ENCODE results near the gene KIF9.
"Not testable (repeated sequence)": the region's sequence is repeated elsewhere in the genome, so short reads cannot be mapped to it uniquely, and the experiment has no call there.

The KIF9 gene

DNA sequence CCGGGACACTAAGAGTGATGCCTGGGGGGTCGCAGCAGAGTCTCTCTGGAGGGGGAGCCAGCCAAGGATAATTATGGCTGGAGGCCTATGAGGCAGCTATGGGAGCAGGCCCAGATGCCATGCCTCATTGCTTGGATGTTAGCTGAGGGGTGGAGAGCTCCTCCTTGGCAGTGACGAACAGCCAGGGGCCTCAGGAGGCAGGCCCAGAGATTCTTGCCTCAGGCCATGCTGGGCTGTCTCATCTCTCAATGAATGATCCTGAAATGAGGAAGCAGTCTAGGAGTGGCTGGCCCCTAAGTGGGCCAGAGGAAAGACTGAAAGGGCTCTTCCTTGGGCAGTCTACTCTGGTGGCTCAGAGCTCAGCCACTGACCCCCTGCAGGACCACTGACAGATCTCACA, 21.3 kb downstream of the KIF9 start:
- Histone ChIP-seq H4K20me1 (ENCODE audit: insufficient read depth, low read length) (no peaks in the 10 kb centered on the region), H2AFZ (ENCODE audit: low read depth, low read length) (no peak overlapping the region), H3K4me2 (ENCODE audit: insufficient read depth, low read length) (no peak overlapping the region)

DNA sequence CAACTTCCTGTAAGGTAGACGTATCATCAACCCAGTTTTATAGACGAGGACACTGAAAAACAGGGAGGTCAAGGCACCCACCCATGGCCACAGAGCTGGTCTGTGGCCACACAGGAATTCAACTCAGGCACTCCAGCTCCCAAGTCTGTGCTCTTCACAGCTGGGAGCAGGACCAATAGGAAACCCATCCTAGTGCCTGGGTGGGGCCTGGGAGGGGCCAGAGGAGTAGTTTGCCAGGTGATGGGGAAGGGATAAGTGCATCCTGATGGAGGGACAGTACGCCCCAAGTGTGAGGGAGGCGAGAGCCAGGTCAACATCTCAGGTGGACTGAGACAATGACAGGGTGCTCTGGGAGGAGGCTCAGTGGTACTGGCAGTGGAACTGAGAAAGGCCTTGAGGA, 22.0 kb downstream of the KIF9 start:
- H3K36me3 ChIP-seq (ENCODE audit: insufficient read depth, low read length): no peaks in the 10 kb centered on the region
- no peaks in the 10 kb centered on the region for H3K79me2 ChIP-seq (ENCODE audit: insufficient read depth, low read length)
- H3K4me1 ChIP-seq (ENCODE audit: insufficient read depth, low read length): peaks cover under 1% of the 10 kb centered on the region; the same call in 1 of the 2 replicates
- ATAC-seq (ENCODE audit: insufficient read depth, low read depth): no peak
- H2AFZ ChIP-seq (ENCODE audit: low read depth, low read length): no peak overlapping the region
- no peak overlapping the region for H3K9ac ChIP-seq (ENCODE audit: low read depth, low read length)
- H3K27ac ChIP-seq (ENCODE audit: low read length): no peak overlapping the region
- no peaks in the 10 kb centered on the region for H4K20me1 ChIP-seq (ENCODE audit: insufficient read depth, low read length)
- no peaks in the 10 kb centered on the region for H3K27me3 ChIP-seq (ENCODE audit: insufficient read depth, low read length, poor library complexity)
- DNase-seq: no peak
- no peak for TF ChIP-seq CTCF (IDR thresholded peaks at IDR 0.05; ENCODE audit: borderline replicate concordance, extremely low read depth, low read length, poor library complexity, severe bottlenecking)
- no peak for TF ChIP-seq EZH2 (IDR thresholded peaks at IDR 0.05; ENCODE audit: borderline replicate concordance, low read depth, low read length, severe bottlenecking)
- no peak overlapping the region for H3K4me2 ChIP-seq (ENCODE audit: insufficient read depth, low read length)
- no peaks in the 10 kb centered on the region for H3K9me3 ChIP-seq (ENCODE audit: insufficient read depth, low read length, severe bottlenecking)
- H3K4me3 ChIP-seq (ENCODE audit: low read depth in 1 of 2, low read length in 2 of 2): no peak overlapping the region

More for the DNA sequence above, 21.3 kb downstream of the KIF9 start:
- Histone ChIP-seq H3K36me3 (ENCODE audit: insufficient read depth, low read length) (no peaks in the 10 kb centered on the region), H3K4me1 (ENCODE audit: insufficient read depth, low read length) (peaks cover 7% of the 10 kb centered on the region), H3K27ac (ENCODE audit: low read length) (no peak overlapping the region), H3K9ac (ENCODE audit: low read depth, low read length) (no peak overlapping the region), H3K27me3 (ENCODE audit: insufficient read depth, low read length, poor library complexity) (no peaks in the 10 kb centered on the region), H3K4me3 (ENCODE audit: low read depth in 1 of 2, low read length in 2 of 2) (no peak overlapping the region), H3K79me2 (ENCODE audit: insufficient read depth, low read length) (no peaks in the 10 kb centered on the region), H3K9me3 (ENCODE audit: insufficient read depth, low read length, severe bottlenecking) (no peaks in the 10 kb centered on the region)
- DNase-seq: no peak
- TF ChIP-seq CTCF (IDR thresholded peaks at IDR 0.05; ENCODE audit: borderline replicate concordance, extremely low read depth, low read length, poor library complexity, severe bottlenecking): no peak
- no peak for TF ChIP-seq EZH2 (IDR thresholded peaks at IDR 0.05; ENCODE audit: borderline replicate concordance, low read depth, low read length, severe bottlenecking)
- no peak for ATAC-seq (ENCODE audit: insufficient read depth, low read depth)

- TF ChIP-seq CTCF (IDR thresholded peaks at IDR 0.05; ENCODE audit: borderline replicate concordance, extremely low read depth, low read length, poor library complexity, severe bottlenecking): no peak
- no peak for TF ChIP-seq EZH2 (IDR thresholded peaks at IDR 0.05; ENCODE audit: borderline replicate concordance, low read depth, low read length, severe bottlenecking)
- H3K9ac ChIP-seq (ENCODE audit: low read depth, low read length): no peak overlapping the region
Measured at GRCh38 chr3:47259114-47259513, 23.5 kb downstream of the KIF9 start.

DNA sequence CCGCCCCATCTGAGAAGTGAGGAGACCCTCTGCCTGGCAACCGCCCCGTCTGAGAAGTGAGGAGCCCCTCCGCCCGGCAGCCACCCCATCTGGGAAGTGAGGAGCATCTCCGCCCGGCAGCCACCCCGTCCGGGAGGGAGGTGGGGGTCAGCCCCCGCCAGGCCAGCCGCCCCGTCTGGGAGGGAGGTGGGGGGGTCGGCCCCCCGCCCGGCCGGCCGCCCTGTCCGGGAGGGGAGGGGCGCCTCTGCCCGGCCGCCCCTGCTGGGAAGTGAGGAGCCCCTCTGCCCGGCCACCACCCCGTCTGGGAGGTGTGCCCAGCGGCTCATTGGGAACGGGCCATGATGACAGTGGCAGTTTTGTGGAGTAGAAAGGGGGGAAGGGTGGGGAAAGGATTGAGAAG, 26.3 kb downstream of the KIF9 start:
- H3K9ac ChIP-seq (ENCODE audit: low read depth, low read length); H3K27me3 ChIP-seq (ENCODE audit: insufficient read depth, low read length, poor library complexity); H3K9me3 ChIP-seq (ENCODE audit: insufficient read depth, low read length, severe bottlenecking); H3K4me1 ChIP-seq (ENCODE audit: insufficient read depth, low read length); H3K4me2 ChIP-seq (ENCODE audit: insufficient read depth, low read length); DNase-seq; H3K36me3 ChIP-seq (ENCODE audit: insufficient read depth, low read length); H2AFZ ChIP-seq (ENCODE audit: low read depth, low read length); H3K79me2 ChIP-seq (ENCODE audit: insufficient read depth, low read length); H3K4me3 ChIP-seq (ENCODE audit: low read depth in 1 of 2, low read length in 2 of 2); ATAC-seq (ENCODE audit: insufficient read depth, low read depth); H3K27ac ChIP-seq (ENCODE audit: low read length); H4K20me1 ChIP-seq (ENCODE audit: insufficient read depth, low read length): not testable (repeated sequence)

More at GRCh38 chr3:47259114-47259513, 23.5 kb downstream of the KIF9 start:
- H4K20me1 ChIP-seq (ENCODE audit: insufficient read depth, low read length): no peaks in the 10 kb centered on the region
- H3K4me1 ChIP-seq (ENCODE audit: insufficient read depth, low read length): no peaks in the 10 kb centered on the region
- no peak overlapping the region for H3K27ac ChIP-seq (ENCODE audit: low read length)
- ATAC-seq (ENCODE audit: insufficient read depth, low read depth) (no peak), DNase-seq (no peak)
- no peaks in the 10 kb centered on the region for H3K79me2 ChIP-seq (ENCODE audit: insufficient read depth, low read length)
- H2AFZ ChIP-seq (ENCODE audit: low read depth, low read length): no peak overlapping the region
- no peaks in the 10 kb centered on the region for H3K9me3 ChIP-seq (ENCODE audit: insufficient read depth, low read length, severe bottlenecking)
- no peak overlapping the region for H3K4me2 ChIP-seq (ENCODE audit: insufficient read depth, low read length)
- no peaks in the 10 kb centered on the region for H3K27me3 ChIP-seq (ENCODE audit: insufficient read depth, low read length, poor library complexity)
- H3K4me3 ChIP-seq (ENCODE audit: low read depth in 1 of 2, low read length in 2 of 2): no peak overlapping the region
- no peaks in the 10 kb centered on the region for H3K36me3 ChIP-seq (ENCODE audit: insufficient read depth, low read length)

All from DND-41 (cell line).